Psoas muscle (tissue), 8 donors: Measurements from ENCODE around the gene UVSSA. TPM values are rescaled to one million over a fixed set of nuclear protein-coding genes. Genes with fewer than 3 reads are reported as not detected.

Experiments used
- ATAC-seq, 4 donors: fragments of 200-7000 bp; cut with Tn5 transposase; one replicate each; pipeline ENCODE4 v1.9.1; 2020; ENCODE audit warnings: moderate library complexity in 3 of 4, mild to moderate bottlenecking in 2 of 4
- DNase-seq, 2 donors: peaks; one replicate each; pipeline ENCODE4 v3.0.0-alpha.2; 2020
- H3K27ac ChIP-seq: fragments of 200-600 bp; one replicate; pipeline ENCODE4 v1.8.0; 2022
- H3K27me3 ChIP-seq, 3 donors: fragments of 200-600 bp in 1 of 3; one replicate each; pipeline versions ENCODE4 v1.6.1 to v1.8.0; 2013 to 2022; ENCODE audit warnings: low read length in 2 of 3, mild to moderate bottlenecking in 2 of 3, moderate library complexity in 1 of 3; ENCODE audit not compliant: insufficient read depth in 3 of 3
- H3K36me3 ChIP-seq, 2 donors: fragments of 200-600 bp in 1 of 2; one replicate each; pipeline versions ENCODE4 v1.6.1 to v1.8.0; 2013 to 2022; ENCODE audit warnings: low read depth in 1 of 2, mild to moderate bottlenecking in 1 of 2, moderate library complexity in 1 of 2; ENCODE audit not compliant: insufficient read depth in 1 of 2
- H3K4me1 ChIP-seq: fragments of 200-600 bp; one replicate; pipeline ENCODE4 v1.8.0; 2022
- H3K4me3 ChIP-seq: fragments of 200-600 bp; one replicate; pipeline ENCODE4 v1.8.0; 2022; ENCODE audit warnings: mild to moderate bottlenecking
- H3K9me3 ChIP-seq: fragments of 200-600 bp; one replicate; pipeline ENCODE4 v1.8.0; 2022
- WGBS, 3 donors: extraction: QIAGEN DNeasy Blood & Tissue Kit; methylation state at CpG; one replicate each; pipeline versions ENCODE4 v1.1.6 to v1.1.7; 2013; 5-methylcytosine and 5-hydroxymethylcytosine counted together
- intact Hi-C, 2 donors: fragments of 100-400 bp; cut with DNase I; formaldehyde crosslinking; loops; one replicate each; pipeline versions ENCODE4 v1.11.0 to v1.14.2; 2022
- polyA plus RNA-seq, 3 donors: library from polyadenylated mRNA; stranded (reverse); fragments of 200-250 nt; gene quantifications; one replicate each; pipeline ENCODE4 v1.2.3, GENCODE V29; 2013
- total RNA-seq, 4 donors: library from RNA; stranded (reverse); fragmentation: NEBNext Ultra II Directional in 2 of 4; extraction: Animal tissue kit (Norgen Biotek cat#: 25700) in 2 of 4; gene quantifications; one replicate each; pipeline versions ENCODE4 v1.2.1 to v1.2.4, GENCODE V29; 2021 to 2023
- TF ChIP-seq, protein P1 (sequence below): fragments of 200-600 bp; IDR thresholded peaks from one replicate; pipeline ENCODE4 v1.8.0; 2022; ENCODE audit warnings: antibody characterized with exemption
- donor health status: healthy with polysubstance abuse.
- donor health status: DM: no; HTN: no; CAD: no; lungs with moderate emphysema.
- donor health status: Bipolar disorder and iron deficiency.
- donor health status: healthy.
- donor health status: DM: yes; HTN: yes; CAD: no.
- donor health status: DM: no; HTN: no; CAD: no.
- donor health status: DM: no; HTN: no; CAD: no.
- donor health status: DM: yes; HTN: yes; CAD: no.

UVSSA gene
- total and polyA plus RNA-seq, 7 donors, result 1.9 to 9.4 (median 7.7) TPM

GRCh38 chr4:1362521-1362920 is 15.5 kb downstream of the UVSSA start:
- 92 to 94% (median 92%) methylated on average over 17 of the region's 17 CpGs for WGBS, 3 donors
- no peak for ATAC-seq
- Histone ChIP-seq H3K9me3 (no peaks in the 10 kb centered on the region), H3K4me3 (no peak overlapping the region), H3K27ac (no peak overlapping the region), H3K36me3 (peaks cover 3 to 33% of the 10 kb centered on the region in 2 donors), H3K4me1 (no peaks in the 10 kb centered on the region), H3K27me3 (no peaks in the 10 kb centered on the region)
- TF ChIP-seq, protein P1, sequence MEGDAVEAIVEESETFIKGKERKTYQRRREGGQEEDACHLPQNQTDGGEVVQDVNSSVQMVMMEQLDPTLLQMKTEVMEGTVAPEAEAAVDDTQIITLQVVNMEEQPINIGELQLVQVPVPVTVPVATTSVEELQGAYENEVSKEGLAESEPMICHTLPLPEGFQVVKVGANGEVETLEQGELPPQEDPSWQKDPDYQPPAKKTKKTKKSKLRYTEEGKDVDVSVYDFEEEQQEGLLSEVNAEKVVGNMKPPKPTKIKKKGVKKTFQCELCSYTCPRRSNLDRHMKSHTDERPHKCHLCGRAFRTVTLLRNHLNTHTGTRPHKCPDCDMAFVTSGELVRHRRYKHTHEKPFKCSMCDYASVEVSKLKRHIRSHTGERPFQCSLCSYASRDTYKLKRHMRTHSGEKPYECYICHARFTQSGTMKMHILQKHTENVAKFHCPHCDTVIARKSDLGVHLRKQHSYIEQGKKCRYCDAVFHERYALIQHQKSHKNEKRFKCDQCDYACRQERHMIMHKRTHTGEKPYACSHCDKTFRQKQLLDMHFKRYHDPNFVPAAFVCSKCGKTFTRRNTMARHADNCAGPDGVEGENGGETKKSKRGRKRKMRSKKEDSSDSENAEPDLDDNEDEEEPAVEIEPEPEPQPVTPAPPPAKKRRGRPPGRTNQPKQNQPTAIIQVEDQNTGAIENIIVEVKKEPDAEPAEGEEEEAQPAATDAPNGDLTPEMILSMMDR, result no peak
- intact Hi-C loops, result no loop called here
- DNase-seq, result no peak

DNA sequence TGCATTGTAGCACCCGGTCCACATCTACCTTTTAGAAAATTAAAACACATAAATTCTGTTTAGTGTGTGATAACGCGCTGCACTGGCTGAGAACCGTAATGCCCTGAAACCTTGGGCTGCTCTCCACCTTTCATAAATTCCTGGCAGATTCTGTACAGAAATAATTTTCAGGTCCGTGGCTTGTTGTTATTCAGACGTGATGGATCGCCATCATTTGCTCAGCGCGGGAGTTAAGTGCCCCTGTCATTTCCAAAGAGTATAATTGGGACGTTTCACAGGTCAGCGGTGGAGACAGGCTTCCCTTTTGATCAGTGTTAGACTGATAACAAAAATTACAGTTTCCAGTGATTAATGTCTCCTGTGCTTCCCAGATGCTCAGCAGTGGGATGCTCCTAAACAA is 16.5 kb downstream of the UVSSA start:
- H3K4me1 ChIP-seq, result no peaks in the 10 kb centered on the region
- peaks cover 3 to 29% of the 10 kb centered on the region in 2 donors for H3K36me3 ChIP-seq

DNA sequence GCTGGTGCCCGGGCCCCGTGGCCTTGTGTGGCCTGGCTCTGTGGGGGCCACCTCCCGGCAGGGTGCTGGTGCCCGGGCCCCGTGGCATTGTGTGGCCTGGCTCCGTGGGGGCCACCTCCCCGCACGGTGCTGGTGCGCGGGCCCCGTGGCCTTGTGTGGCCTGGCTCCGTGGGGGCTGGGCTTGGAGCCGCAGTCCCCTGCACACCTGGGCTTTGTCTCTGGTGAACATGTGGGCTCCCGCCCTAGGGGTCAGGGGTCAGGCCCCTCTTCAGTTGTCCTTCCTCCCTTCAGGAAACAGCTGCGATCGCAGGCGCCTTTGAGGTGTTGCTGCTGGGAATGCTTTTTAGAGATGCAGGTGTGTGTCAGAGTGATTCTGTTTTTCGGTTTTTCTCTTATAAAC is 17.2 kb downstream of the UVSSA start:
- TF ChIP-seq, protein P1, result no peak
- Histone ChIP-seq H3K27me3 (no peaks in the 10 kb centered on the region), H3K9me3 (no peaks in the 10 kb centered on the region), H3K4me1 (no peaks in the 10 kb centered on the region), H3K27ac (no peak overlapping the region), H3K36me3 (peaks cover 3 to 26% of the 10 kb centered on the region in 2 donors), H3K4me3 (no peak overlapping the region)
- no peak for DNase-seq
- no peak for ATAC-seq
- 85 to 91% (median 90%) methylated on average over 13 to 18 of the region's 18 CpGs for WGBS, 3 donors
- intact Hi-C loops, result no loop called here

More for the DNA sequence above, 16.5 kb downstream of the UVSSA start:
- intact Hi-C loops, result no loop called here
- Histone ChIP-seq H3K9me3 (no peaks in the 10 kb centered on the region), H3K27me3 (no peaks in the 10 kb centered on the region), H3K4me3 (no peak overlapping the region), H3K27ac (no peak overlapping the region)
- DNase-seq (peak in 1 of 2 donors; percentile 6), ATAC-seq (no peak)
- WGBS, 3 donors, result 90 to 93% (median 91%) methylated on average over 11 of the region's 11 CpGs
- TF ChIP-seq, protein P1, result no peak

DNA sequence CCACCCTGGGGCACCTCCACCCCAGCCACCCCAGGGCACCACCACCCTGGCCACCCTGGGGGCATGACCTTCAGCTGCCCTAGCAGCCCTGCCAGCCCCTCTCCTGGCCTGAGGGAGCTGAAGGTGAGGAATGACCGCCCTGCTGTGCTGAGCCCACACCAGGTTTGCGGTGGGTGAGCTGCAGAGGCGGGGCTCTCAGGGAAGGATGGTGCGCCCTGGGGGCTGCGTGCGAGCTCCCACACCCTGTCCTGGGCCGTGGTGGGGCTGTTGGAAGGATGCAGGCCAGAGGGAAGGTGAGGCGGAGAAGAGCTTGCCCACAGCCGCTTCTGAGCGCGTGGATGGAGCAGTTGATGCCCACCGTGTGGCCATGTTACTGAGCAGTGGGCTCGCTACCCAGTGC is 17.7 kb downstream of the UVSSA start:
- TF ChIP-seq, protein P1, result no peak
- no peak overlapping the region for H3K27ac ChIP-seq
- WGBS, 3 donors, result 94 to 96% (median 96%) methylated on average over 12 to 13 of the region's 13 CpGs
- ATAC-seq (no peak), DNase-seq (peak in 1 of 2 donors; percentile 38)
- peaks cover 3 to 26% of the 10 kb centered on the region in 2 donors for H3K36me3 ChIP-seq
- intact Hi-C loops, result no loop called here
- H3K4me1 ChIP-seq, result no peaks in the 10 kb centered on the region
- no peak overlapping the region for H3K4me3 ChIP-seq
- no peaks in the 10 kb centered on the region for H3K9me3 ChIP-seq
- H3K27me3 ChIP-seq, result no peaks in the 10 kb centered on the region
